ENCODE measurements around the gene RHPN2. TPM values are rescaled to one million over a fixed set of nuclear protein-coding genes. Genes with fewer than 3 reads are reported as not detected.

Gene RHPN2
- total and polyA plus RNA-seq, 4 donors, result 4.0 to 17.5 (median 11.5) TPM

DNA sequence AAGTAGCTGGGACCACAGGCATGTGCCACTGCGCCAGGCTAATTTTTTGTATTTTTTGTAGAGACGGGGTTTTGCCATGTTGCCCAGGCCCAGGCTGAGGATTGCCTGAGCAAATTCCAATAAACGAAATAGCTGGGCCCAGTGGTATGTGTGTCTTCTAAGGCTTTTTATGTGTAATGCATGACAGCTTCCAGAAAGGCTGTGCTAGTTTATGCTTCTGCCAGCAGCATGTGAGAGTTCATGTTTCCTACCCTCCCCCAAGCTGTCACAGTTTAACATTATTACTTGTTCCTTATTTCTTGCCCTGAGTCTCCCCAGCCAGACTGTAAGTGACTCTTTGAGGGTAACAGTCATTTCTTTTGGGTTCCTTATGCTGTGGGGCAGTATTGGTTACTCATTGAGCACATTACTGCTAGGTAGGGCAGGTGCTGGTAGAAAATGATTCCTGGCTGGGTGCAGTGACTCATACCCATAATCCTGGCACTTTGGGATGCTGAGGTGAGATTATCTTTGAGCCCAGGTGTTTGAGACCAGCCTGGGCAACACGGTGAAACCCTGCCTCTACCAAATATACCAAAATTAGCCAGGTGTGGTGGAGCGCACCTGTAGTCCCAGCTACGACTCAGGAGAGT lies 29.9 kb upstream of the RHPN2 start:
- Histone ChIP-seq H3K9ac (ENCODE audit: insufficient read depth in 1 of 2, low read length in 2 of 2) (no peak overlapping the region), H3K27me3 (ENCODE audit: control insufficient read depth in 3 of 3, insufficient read depth in 3 of 3, low read length in 2 of 3) (no peaks in the 10 kb centered on the region), H3K27ac (ENCODE audit: low read depth in 1 of 2, low read length in 1 of 2) (no peak overlapping the region), H3K9me3 (ENCODE audit: control insufficient read depth in 4 of 4, insufficient read depth in 3 of 4, low read length in 3 of 4) (no peaks in the 10 kb centered on the region), H3K36me3 (ENCODE audit: control insufficient read depth in 4 of 4, insufficient read depth in 4 of 4, low read length in 4 of 4) (peaks cover 34 to 60% (median 46%) of the 10 kb centered on the region in 4 donors), H3K4me3 (no peak overlapping the region), H3K4me1 (ENCODE audit: control insufficient read depth in 5 of 5, insufficient read depth in 5 of 5, low read length in 5 of 5) (no peaks in the 10 kb centered on the region)
- no peak for DNase-seq
- no peak for ATAC-seq (ENCODE audit: insufficient read depth, low FRiP score)
- 95 to 96% methylated on average over 6 of the region's 6 CpGs for WGBS, 2 donors
- TF ChIP-seq, protein P1, sequence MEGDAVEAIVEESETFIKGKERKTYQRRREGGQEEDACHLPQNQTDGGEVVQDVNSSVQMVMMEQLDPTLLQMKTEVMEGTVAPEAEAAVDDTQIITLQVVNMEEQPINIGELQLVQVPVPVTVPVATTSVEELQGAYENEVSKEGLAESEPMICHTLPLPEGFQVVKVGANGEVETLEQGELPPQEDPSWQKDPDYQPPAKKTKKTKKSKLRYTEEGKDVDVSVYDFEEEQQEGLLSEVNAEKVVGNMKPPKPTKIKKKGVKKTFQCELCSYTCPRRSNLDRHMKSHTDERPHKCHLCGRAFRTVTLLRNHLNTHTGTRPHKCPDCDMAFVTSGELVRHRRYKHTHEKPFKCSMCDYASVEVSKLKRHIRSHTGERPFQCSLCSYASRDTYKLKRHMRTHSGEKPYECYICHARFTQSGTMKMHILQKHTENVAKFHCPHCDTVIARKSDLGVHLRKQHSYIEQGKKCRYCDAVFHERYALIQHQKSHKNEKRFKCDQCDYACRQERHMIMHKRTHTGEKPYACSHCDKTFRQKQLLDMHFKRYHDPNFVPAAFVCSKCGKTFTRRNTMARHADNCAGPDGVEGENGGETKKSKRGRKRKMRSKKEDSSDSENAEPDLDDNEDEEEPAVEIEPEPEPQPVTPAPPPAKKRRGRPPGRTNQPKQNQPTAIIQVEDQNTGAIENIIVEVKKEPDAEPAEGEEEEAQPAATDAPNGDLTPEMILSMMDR (IDR thresholded peaks at IDR 0.05; ENCODE audit: control extremely low read depth, extremely low read depth), result no peak

DNA sequence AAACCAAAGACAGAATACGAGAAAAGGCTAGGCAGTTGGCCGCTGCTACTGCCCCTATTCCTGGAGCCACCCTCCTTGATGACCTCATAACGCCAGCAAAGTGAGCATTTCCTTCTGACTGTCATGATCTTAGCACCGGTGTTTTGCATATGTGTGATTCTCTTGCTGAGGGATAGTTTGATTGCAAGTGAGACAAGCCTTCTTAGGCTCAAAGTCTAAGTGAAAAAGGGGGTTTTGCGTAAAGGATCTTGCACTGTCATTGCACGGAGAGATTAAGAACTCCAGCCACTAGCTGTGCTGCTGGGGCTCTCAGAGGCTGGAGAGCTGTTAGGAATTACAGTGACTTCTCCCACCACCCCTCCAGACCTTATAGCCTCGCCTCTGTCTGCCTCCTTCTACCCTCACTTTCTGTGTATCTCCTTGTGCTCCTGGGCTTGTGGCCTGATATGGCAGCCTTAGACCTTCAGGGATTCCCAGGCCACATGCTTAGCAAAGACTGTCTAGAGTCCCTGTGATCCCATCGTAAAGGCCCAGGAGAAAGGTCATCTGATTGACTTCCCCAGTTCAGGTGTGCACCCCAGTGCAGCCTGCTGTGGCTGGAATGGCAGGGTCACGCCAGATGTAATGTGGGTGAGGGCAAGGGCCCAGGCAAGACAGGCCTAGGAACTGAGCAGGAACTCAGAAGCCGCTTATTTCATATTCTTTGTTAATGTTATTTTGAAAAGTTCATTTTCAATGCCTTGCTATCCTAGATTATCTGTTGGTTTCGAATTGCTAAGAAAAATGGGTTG lies 28.9 kb upstream of the RHPN2 start:
- Histone ChIP-seq H3K9me3 (ENCODE audit: control insufficient read depth in 4 of 4, insufficient read depth in 3 of 4, low read length in 3 of 4) (no peaks in the 10 kb centered on the region), H3K27ac (ENCODE audit: low read depth in 1 of 2, low read length in 1 of 2) (no peak overlapping the region), H3K36me3 (ENCODE audit: control insufficient read depth in 4 of 4, insufficient read depth in 4 of 4, low read length in 4 of 4) (peaks cover 32 to 65% (median 48%) of the 10 kb centered on the region in 4 donors), H3K9ac (ENCODE audit: insufficient read depth in 1 of 2, low read length in 2 of 2) (no peak overlapping the region), H3K4me1 (ENCODE audit: control insufficient read depth in 5 of 5, insufficient read depth in 5 of 5, low read length in 5 of 5) (no peaks in the 10 kb centered on the region), H3K27me3 (ENCODE audit: control insufficient read depth in 3 of 3, insufficient read depth in 3 of 3, low read length in 2 of 3) (no peaks in the 10 kb centered on the region), H3K4me3 (no peak overlapping the region)
- ATAC-seq (ENCODE audit: insufficient read depth, low FRiP score) (no peak), DNase-seq (no peak)
- WGBS, 2 donors, result 96% methylated on average over 11 of the region's 11 CpGs
- TF ChIP-seq, protein P1 (IDR thresholded peaks at IDR 0.05; ENCODE audit: control extremely low read depth, extremely low read depth), result no peak

- ATAC-seq (ENCODE audit: insufficient read depth, low FRiP score) (no peak), DNase-seq (no peak)
- H3K4me3 ChIP-seq, result no peak overlapping the region
- no peak overlapping the region for H3K27ac ChIP-seq (ENCODE audit: low read depth in 1 of 2, low read length in 1 of 2)
- WGBS, 2 donors, result 90 to 94% methylated on average over 3 of the region's 3 CpGs
- TF ChIP-seq, protein P1 (IDR thresholded peaks at IDR 0.05; ENCODE audit: control extremely low read depth, extremely low read depth), result no peak
- H3K9me3 ChIP-seq (ENCODE audit: control insufficient read depth in 4 of 4, insufficient read depth in 3 of 4, low read length in 3 of 4), result no peaks in the 10 kb centered on the region
- no peaks in the 10 kb centered on the region for H3K4me1 ChIP-seq (ENCODE audit: control insufficient read depth in 5 of 5, insufficient read depth in 5 of 5, low read length in 5 of 5)
- no peak overlapping the region for H3K9ac ChIP-seq (ENCODE audit: insufficient read depth in 1 of 2, low read length in 2 of 2)
- H3K27me3 ChIP-seq (ENCODE audit: control insufficient read depth in 3 of 3, insufficient read depth in 3 of 3, low read length in 2 of 3), result no peaks in the 10 kb centered on the region
- H3K36me3 ChIP-seq (ENCODE audit: control insufficient read depth in 4 of 4, insufficient read depth in 4 of 4, low read length in 4 of 4), result peaks cover 29 to 46% (median 33%) of the 10 kb centered on the region in 4 donors
Observed at GRCh38 chr19:33090179-33090578, 25.5 kb upstream of the RHPN2 start.
